Measurements from ENCODE around the gene PNCK.

The PNCK gene

GRCh38 chrX:153657161-153657560 lies 16.5 kb downstream of the PNCK start:
- H3K9me3 ChIP-seq (ENCODE audit: control insufficient read depth in 1 of 2, low read length in 2 of 2): no peaks in the 10 kb centered on the region
- no peak overlapping the region for H3K4me3 ChIP-seq (ENCODE audit: low read depth in 1 of 2, low read length in 2 of 2)
- no peak overlapping the region for H3K27ac ChIP-seq (ENCODE audit: low read depth, low read length)
- no peaks in the 10 kb centered on the region for H3K4me1 ChIP-seq (ENCODE audit: control insufficient read depth in 1 of 2, insufficient read depth in 2 of 2, low read length in 2 of 2)
- H3K36me3 ChIP-seq (ENCODE audit: control insufficient read depth in 1 of 2, insufficient read depth in 2 of 2, low read length in 2 of 2): no peaks in the 10 kb centered on the region
- H3K27me3 ChIP-seq (ENCODE audit: control insufficient read depth in 1 of 2, insufficient read depth in 2 of 2, low read length in 2 of 2): peaks cover 0 to 4% of the 10 kb centered on the region in 2 donors
- no peak overlapping the region for H3K9ac ChIP-seq (ENCODE audit: low read depth in 1 of 2, low read length in 2 of 2)

GRCh38 chrX:153653556-153653955 lies 20.1 kb downstream of the PNCK start:
- Histone ChIP-seq H3K9me3 (ENCODE audit: control insufficient read depth in 1 of 2, low read length in 2 of 2) (no peaks in the 10 kb centered on the region), H3K4me1 (ENCODE audit: control insufficient read depth in 1 of 2, insufficient read depth in 2 of 2, low read length in 2 of 2) (no peaks in the 10 kb centered on the region), H3K9ac (ENCODE audit: low read depth in 1 of 2, low read length in 2 of 2) (no peak overlapping the region), H3K36me3 (ENCODE audit: control insufficient read depth in 1 of 2, insufficient read depth in 2 of 2, low read length in 2 of 2) (no peaks in the 10 kb centered on the region), H3K27ac (ENCODE audit: low read depth, low read length) (no peak overlapping the region), H3K4me3 (ENCODE audit: low read depth in 1 of 2, low read length in 2 of 2) (no peak overlapping the region), H3K27me3 (ENCODE audit: control insufficient read depth in 1 of 2, insufficient read depth in 2 of 2, low read length in 2 of 2) (peaks cover 0 to 6% of the 10 kb centered on the region in 2 donors)

GRCh38 chrX:153651540-153652079 lies 22.0 kb downstream of the PNCK start:
- Histone ChIP-seq H3K9ac (ENCODE audit: low read depth in 1 of 2, low read length in 2 of 2) (no peak overlapping the region), H3K9me3 (ENCODE audit: control insufficient read depth in 1 of 2, low read length in 2 of 2) (no peaks in the 10 kb centered on the region), H3K4me1 (ENCODE audit: control insufficient read depth in 1 of 2, insufficient read depth in 2 of 2, low read length in 2 of 2) (no peaks in the 10 kb centered on the region), H3K36me3 (ENCODE audit: control insufficient read depth in 1 of 2, insufficient read depth in 2 of 2, low read length in 2 of 2) (no peaks in the 10 kb centered on the region), H3K27ac (ENCODE audit: low read depth, low read length) (no peak overlapping the region), H3K4me3 (ENCODE audit: low read depth in 1 of 2, low read length in 2 of 2) (no peak overlapping the region), H3K27me3 (ENCODE audit: control insufficient read depth in 1 of 2, insufficient read depth in 2 of 2, low read length in 2 of 2) (peaks cover under 1 to 19% of the 10 kb centered on the region in 2 donors)

- no peaks in the 10 kb centered on the region for H3K9me3 ChIP-seq (ENCODE audit: control insufficient read depth in 1 of 2, low read length in 2 of 2)
- H3K27ac ChIP-seq (ENCODE audit: low read depth, low read length): no peak overlapping the region
- no peaks in the 10 kb centered on the region for H3K4me1 ChIP-seq (ENCODE audit: control insufficient read depth in 1 of 2, insufficient read depth in 2 of 2, low read length in 2 of 2)
- no peak overlapping the region for H3K4me3 ChIP-seq (ENCODE audit: low read depth in 1 of 2, low read length in 2 of 2)
- peaks cover 7 to 25% of the 10 kb centered on the region in 2 donors for H3K27me3 ChIP-seq (ENCODE audit: control insufficient read depth in 1 of 2, insufficient read depth in 2 of 2, low read length in 2 of 2)
- H3K9ac ChIP-seq (ENCODE audit: low read depth in 1 of 2, low read length in 2 of 2): no peak overlapping the region
- H3K36me3 ChIP-seq (ENCODE audit: control insufficient read depth in 1 of 2, insufficient read depth in 2 of 2, low read length in 2 of 2): no peaks in the 10 kb centered on the region
Observed at GRCh38 chrX:153650959-153651358, 22.7 kb downstream of the PNCK start.

- H3K9me3 ChIP-seq (ENCODE audit: control insufficient read depth in 1 of 2, low read length in 2 of 2): no peaks in the 10 kb centered on the region
- H3K27ac ChIP-seq (ENCODE audit: low read depth, low read length): no peak overlapping the region
- no peak overlapping the region for H3K9ac ChIP-seq (ENCODE audit: low read depth in 1 of 2, low read length in 2 of 2)
- peaks cover 8 to 34% of the 10 kb centered on the region in 2 donors for H3K27me3 ChIP-seq (ENCODE audit: control insufficient read depth in 1 of 2, insufficient read depth in 2 of 2, low read length in 2 of 2)
- no peak overlapping the region for H3K4me3 ChIP-seq (ENCODE audit: low read depth in 1 of 2, low read length in 2 of 2)
- H3K36me3 ChIP-seq (ENCODE audit: control insufficient read depth in 1 of 2, insufficient read depth in 2 of 2, low read length in 2 of 2): no peaks in the 10 kb centered on the region
- H3K4me1 ChIP-seq (ENCODE audit: control insufficient read depth in 1 of 2, insufficient read depth in 2 of 2, low read length in 2 of 2): no peaks in the 10 kb centered on the region
Observed at GRCh38 chrX:153649915-153650782, 23.5 kb downstream of the PNCK start.

- H3K27me3 ChIP-seq (ENCODE audit: control insufficient read depth in 1 of 2, insufficient read depth in 2 of 2, low read length in 2 of 2): peaks cover 13 to 41% of the 10 kb centered on the region in 2 donors
- no peak overlapping the region for H3K9ac ChIP-seq (ENCODE audit: low read depth in 1 of 2, low read length in 2 of 2)
- no peaks in the 10 kb centered on the region for H3K9me3 ChIP-seq (ENCODE audit: control insufficient read depth in 1 of 2, low read length in 2 of 2)
- H3K36me3 ChIP-seq (ENCODE audit: control insufficient read depth in 1 of 2, insufficient read depth in 2 of 2, low read length in 2 of 2): no peaks in the 10 kb centered on the region
- H3K4me1 ChIP-seq (ENCODE audit: control insufficient read depth in 1 of 2, insufficient read depth in 2 of 2, low read length in 2 of 2): no peaks in the 10 kb centered on the region
- no peak overlapping the region for H3K4me3 ChIP-seq (ENCODE audit: low read depth in 1 of 2, low read length in 2 of 2)
- no peak overlapping the region for H3K27ac ChIP-seq (ENCODE audit: low read depth, low read length)
Observed at GRCh38 chrX:153649178-153649914, 24.3 kb downstream of the PNCK start.

- Histone ChIP-seq H3K4me3 (ENCODE audit: low read depth in 1 of 2, low read length in 2 of 2) (no peak overlapping the region), H3K9me3 (ENCODE audit: control insufficient read depth in 1 of 2, low read length in 2 of 2) (no peaks in the 10 kb centered on the region), H3K9ac (ENCODE audit: low read depth in 1 of 2, low read length in 2 of 2) (no peak overlapping the region), H3K4me1 (ENCODE audit: control insufficient read depth in 1 of 2, insufficient read depth in 2 of 2, low read length in 2 of 2) (no peaks in the 10 kb centered on the region), H3K27me3 (ENCODE audit: control insufficient read depth in 1 of 2, insufficient read depth in 2 of 2, low read length in 2 of 2) (peaks cover 13 to 42% of the 10 kb centered on the region in 2 donors), H3K36me3 (ENCODE audit: control insufficient read depth in 1 of 2, insufficient read depth in 2 of 2, low read length in 2 of 2) (no peaks in the 10 kb centered on the region), H3K27ac (ENCODE audit: low read depth, low read length) (no peak overlapping the region)
Observed at GRCh38 chrX:153648358-153649177, 25.0 kb downstream of the PNCK start.

- no peak overlapping the region for H3K4me3 ChIP-seq (ENCODE audit: low read depth in 1 of 2, low read length in 2 of 2)
Observed at GRCh38 chrX:153647461-153648357, 25.9 kb downstream of the PNCK start.

More at GRCh38 chrX:153647461-153648357, 25.9 kb downstream of the PNCK start:
- no peak overlapping the region for H3K9ac ChIP-seq (ENCODE audit: low read depth in 1 of 2, low read length in 2 of 2)
- no peaks in the 10 kb centered on the region for H3K4me1 ChIP-seq (ENCODE audit: control insufficient read depth in 1 of 2, insufficient read depth in 2 of 2, low read length in 2 of 2)
- H3K27me3 ChIP-seq (ENCODE audit: control insufficient read depth in 1 of 2, insufficient read depth in 2 of 2, low read length in 2 of 2): peaks cover 17 to 51% of the 10 kb centered on the region in 2 donors
- no peaks in the 10 kb centered on the region for H3K9me3 ChIP-seq (ENCODE audit: control insufficient read depth in 1 of 2, low read length in 2 of 2)
- H3K27ac ChIP-seq (ENCODE audit: low read depth, low read length): no peak overlapping the region
- H3K36me3 ChIP-seq (ENCODE audit: control insufficient read depth in 1 of 2, insufficient read depth in 2 of 2, low read length in 2 of 2): no peaks in the 10 kb centered on the region

Data from duodenal mucosa (tissue), 2 donors.